NCI-H2227 treated with DMSO at 0.1 percent for 48 hours (cell line): ENCODE measurements around the gene SPATA25.
"Not testable (repeated sequence)": the region's sequence is repeated elsewhere in the genome, so short reads cannot be mapped to it uniquely, and the experiment has no call there.

Experiments used
- DNase-seq: peaks from one replicate; lab custom pipeline; 2025; lab: John Stamatoyannopoulos, UW

The SPATA25 gene

DNA sequence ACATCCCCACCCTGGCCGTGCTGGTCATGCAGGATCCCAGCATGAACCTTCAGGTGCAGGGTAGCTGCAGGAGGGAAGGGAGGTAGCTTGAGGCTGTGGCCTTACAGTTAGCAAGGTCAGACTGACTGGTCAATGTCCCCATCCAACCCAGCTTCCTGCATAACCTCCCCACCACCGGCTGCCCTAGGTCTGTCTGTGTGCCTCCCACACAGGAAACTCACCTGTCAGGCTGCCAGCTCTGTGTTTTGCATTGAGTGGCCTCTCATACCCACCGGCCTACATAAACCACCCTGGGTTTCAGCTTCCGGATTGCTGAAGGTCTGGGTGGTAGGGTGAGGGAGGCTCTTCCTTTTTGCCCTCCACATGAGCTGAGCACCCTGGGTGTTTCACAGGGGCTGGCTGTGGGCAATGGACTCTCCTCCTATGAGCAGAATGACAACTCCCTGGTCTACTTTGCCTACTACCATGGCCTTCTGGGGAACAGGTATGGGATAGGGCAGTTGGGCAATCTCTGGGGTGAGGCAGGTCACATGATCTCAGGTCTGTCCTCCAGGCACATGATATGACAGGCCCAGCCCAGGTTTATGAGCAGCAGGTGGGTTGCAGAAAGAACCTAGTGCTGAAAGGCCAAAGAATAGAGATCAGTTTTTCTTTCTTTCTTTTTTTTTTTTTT lies 5.5 kb upstream of the SPATA25 start:
- DNase-seq, result no peak

DNA sequence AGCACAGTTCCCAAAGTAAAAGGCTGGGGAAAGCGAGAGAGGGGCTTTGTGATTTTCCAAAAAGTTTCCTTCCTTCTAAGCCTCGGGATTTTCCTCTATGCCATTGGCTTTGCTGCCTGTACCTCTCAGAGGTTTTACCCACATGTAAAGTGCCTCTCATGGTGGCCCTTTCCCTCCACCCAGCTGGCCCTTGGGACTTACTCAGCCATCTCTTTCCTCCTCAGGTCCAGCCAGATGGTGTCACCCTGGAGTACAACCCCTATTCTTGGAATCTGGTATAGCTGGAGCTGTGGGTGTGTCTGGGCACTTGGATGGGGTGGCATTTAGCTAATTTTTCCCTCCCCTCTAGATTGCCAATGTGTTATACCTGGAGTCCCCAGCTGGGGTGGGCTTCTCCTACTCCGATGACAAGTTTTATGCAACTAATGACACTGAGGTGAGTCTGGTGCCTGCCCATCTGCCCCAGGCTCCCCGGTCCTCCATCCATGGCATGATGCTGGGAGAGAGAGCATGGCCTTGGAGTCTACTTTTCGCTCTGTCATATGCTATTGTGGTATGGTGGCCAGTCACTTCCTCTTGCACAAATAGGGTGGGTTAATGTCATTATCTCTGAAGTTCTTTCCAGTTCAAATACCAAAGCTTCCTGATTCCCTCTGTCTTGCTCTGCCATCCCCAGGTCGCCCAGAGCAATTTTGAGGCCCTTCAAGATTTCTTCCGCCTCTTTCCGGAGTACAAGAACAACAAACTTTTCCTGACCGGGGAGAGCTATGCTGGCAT lies 4.8 kb upstream of the SPATA25 start:
- no peak for DNase-seq

DNA sequence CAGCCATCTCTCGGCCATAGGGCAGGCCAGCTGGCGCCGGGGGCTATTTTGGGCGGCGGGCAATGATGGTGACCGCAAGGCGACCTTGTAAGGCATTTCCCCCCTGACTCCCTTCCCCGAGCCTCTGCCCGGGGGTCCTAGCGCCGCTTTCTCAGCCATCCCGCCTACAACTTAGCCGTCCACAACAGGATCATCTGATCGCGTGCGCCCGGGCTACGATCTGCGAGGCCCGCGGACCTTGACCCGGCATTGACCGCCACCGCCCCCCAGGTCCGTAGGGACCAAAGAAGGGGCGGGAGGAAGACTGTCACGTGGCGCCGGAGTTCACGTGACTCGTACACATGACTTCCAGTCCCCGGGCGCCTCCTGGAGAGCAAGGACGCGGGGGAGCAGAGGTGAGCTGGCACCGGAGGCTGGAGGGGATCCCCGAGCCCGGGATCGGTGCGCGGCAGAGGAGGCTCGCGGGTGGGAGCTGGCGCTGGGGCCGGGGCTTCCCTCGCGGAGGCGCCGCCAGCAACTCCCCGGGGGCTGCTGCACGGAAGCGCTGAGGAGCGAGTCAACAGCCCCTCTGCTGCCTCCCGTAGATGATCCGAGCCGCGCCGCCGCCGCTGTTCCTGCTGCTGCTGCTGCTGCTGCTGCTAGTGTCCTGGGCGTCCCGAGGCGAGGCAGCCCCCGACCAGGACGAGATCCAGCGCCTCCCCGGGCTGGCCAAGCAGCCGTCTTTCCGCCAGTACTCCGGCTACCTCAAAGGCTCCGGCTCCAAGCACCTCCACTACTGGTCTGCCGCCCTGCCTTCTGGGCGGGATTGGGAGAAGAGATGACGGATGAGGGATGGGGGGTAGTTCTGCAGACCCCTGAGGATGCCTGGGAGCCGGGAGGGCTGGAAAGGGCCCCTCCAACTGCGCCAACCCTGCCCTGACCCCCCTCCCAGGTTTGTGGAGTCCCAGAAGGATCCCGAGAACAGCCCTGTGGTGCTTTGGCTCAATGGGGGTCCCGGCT lies 3.9 kb upstream of the SPATA25 start, which contains the start of the genes CTSA and NEURL2:
Gene CTSA, plus strand, starts transcription at position 351 of the 999 bp plus-strand sequence. Its CDS starts 234 bp downstream, at position 585.
Gene NEURL2, minus strand, starts transcription at position 224 of the 999 bp plus-strand sequence. Its CDS starts 217 bp downstream, at position 7.
- peak; percentile 66 for DNase-seq

DNA sequence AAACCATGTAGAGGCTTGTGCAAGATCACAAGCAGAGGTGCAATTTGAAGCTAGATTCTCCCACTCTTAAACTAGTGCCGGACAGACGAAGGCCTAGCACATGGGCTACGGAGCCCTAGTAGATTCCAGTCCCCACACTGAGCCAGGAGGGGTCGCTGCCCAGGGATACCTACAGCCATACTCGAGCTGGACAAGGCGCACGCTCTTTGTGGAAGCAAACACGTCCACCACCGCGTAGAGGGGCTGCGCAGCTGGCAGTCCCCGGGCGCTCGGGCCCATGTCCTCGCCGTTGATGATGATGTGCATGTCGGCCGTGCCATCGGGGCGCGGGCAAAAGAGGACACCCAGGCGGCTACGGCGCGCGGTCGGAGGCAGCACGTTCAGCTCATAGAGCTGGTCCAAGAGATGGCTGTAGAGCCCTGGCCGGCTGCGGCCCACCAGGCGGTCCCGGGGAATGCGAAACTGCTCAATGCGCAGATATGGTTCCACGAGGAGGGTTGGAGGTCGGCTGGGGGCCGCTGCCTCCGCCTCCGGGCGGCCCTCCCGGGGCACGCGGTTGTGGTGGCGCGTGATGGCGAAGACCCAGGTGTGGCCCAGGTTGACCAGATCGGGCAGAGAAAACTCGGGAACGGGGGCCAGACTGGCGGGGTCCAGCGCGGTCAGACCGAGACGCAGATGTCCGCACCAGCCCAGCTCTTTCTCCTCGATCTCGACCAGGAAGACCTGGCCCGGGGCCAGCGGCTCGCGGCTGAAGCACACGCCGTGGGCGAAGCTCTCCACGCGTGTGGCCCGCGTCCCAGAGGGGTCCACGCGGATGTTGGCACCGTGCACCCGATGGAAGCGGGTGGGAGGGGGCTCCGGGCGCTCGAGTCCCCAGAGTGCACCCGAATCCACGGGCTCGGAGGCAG lies 2.9 kb upstream of the SPATA25 start:
- peak; percentile 60 for DNase-seq

DNA sequence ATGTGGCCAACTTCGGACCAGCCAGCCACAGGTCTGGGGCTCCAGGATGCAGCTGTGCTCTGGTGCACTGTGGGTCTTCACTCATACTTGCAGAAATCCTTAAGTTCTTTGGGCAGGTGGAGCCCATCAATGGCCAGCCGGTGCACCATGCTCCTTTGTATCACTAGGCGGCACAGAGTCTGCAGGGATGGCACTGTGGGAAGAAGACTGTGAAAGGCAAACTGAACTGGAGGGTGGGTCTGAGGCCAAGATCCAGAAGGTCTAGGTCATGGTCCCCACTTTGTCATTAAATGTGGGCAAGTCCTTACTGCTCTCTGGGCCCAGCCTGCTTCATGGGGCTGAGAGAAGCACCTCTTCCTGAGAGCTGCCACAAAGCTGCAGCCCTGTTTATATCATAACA lies 1.3 kb upstream of the SPATA25 start:
- no peak for DNase-seq

DNA sequence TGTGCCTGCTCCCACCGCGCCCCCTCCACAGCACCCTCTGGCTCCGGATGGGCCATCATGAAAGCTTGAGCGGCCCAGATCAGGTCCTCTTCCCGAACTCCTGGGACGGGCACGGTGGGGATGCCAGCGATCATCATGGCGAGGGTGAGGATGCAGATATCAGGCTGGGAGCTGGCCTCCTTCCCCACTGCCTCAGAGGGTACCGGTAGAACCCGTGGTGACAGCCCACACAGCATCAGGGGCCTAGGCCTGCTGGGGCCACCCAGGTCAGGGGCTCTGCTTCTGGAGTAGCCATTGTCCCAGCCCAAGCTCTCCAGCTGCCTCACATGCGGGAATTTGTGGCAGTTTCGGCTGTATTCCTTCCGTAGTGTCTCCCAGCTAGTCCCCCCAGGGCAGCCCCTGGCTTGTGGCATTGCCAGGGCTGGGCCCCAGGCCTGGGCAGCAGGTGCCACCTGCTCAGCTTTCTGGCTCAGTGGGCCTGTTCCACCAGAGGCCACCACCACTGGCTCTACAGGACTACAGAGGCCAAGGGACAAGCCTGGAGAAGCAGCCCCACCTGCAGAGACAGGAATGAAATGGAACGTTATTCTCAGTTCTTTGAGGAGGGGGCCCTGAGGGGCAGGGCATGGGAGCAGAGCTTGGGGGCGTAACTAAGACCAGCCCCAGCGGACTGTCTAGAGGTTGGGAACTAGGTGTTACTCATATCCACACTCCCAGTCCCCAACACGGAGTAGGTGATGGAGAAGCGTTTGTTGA lies 654 bp downstream of the SPATA25 start:
- DNase-seq, result no peak

DNA sequence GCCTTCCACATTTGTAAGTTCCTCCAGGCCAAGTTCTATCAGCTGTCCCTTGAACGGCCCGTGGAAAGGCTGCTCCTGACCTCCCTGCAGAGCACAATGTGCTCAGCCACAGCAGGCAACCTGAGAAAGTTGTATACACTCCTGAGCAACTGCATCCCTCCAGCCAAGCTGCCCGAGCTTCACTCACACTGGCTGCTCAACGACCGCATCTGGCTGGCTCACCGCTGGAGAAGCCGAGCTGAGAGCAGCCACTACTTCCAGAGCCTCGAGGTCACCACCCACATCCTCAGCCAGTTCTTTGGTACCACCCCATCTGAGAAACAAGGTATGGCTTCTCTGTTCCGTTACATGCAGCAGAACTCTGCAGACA lies 4.3 kb downstream of the SPATA25 start:
- no peak for DNase-seq

DNA sequence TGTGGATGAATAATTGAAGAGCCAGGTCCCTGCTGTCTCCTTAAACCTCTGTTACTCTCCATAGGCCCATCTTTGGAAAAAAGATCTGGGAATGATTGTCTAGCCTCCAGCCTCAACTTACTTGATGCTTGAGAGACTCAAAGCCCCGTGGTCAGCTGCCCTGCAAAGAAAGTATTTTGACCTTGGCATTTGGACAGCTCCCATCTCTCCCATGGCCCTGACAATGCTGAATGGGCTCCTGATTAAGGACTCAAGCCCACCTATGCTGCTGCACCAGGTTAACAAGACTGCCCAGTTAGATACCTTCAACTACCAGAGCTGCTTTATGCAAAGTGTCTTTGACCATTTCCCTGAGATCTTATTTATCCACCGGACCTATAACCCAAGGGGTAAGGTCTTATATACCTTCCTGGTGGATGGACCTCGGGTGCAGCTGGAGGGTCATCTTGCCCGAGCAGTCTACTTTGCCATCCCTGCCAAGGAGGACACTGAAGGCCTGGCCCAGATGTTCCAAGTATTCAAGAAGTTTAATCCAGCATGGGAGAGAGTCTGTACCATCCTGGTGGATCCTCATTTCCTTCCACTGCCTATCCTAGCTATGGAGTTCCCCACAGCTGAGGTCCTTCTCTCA lies 4.8 kb downstream of the SPATA25 start:
- DNase-seq, result no peak

DNA sequence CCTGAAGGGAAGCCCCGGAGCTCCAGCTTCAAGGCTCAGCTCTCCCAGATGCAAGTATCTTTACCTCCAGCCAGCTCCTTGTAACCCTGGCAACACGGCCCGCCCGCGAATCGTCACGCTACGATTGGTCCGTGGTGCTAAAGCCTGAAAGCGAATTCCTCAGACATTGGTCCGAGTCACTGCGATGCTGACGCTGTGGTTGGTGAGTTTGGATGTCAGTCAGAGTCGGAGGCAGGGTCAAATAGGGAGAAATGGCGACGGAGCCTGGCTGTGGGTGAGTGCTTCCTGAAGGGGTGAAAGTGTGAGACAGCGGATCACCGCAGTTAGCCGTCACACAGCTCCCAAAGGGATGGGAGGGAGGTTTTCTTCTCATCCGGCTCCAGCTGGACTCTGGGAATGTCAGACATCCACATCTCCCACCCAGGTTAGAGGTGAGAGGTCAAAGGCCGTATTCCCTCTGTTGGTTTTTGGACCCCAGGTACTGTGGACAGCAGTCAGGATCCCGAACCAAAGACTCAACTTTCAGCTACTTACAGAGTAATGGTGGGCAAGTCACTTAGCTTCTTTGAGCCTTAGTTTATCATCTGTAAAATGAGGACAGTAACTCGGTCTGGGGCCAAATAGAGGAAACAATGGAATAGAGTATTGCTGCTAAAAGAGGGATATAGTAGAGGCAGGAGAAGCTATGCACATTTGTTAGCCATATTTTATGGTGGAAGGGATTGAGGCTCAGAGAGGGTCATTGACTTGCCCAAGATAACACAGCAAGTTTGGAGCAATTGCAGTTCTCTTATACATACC lies 6.2 kb downstream of the SPATA25 start, which contains the start of gene ZSWIM1:
Gene ZSWIM1, plus strand, starts transcription at position 240 of the 801 bp plus-strand sequence. CDS start 1,366 bp downstream, outside the sequence.
- DNase-seq, result peak; percentile 97

DNA sequence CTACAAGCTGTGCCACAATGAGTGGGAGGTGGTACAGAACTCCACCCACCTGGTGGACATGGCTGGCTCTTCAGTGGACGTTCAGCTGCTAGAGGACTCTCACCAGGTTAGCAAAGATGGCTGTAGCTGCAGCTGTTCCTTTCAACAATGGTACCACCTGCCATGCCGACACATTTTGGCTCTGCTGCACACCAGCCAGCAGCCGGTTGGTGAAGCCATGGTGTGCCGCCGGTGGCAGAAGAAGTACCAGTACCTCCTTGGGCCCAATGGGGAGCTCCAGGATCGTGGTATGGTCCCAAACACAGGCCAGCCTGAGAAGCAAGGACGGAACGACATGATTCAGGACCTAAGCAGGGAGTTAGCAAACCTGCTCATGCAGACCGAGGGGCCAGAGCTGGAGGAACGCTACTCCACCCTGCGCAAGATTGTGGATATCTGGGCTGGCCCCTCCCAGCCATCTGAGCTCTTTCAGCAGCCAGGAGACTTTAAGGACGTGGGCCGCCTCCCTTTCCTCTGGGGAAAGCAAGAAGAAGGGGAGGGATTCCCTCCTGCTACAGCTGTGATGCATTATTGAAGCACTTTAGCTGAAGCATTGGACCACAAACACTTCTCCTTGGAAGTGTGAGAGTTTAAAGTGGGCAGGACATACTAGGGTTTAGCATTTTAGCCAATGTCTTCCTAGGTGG lies 9.2 kb downstream of the SPATA25 start:
- DNase-seq, result no peak

DNA sequence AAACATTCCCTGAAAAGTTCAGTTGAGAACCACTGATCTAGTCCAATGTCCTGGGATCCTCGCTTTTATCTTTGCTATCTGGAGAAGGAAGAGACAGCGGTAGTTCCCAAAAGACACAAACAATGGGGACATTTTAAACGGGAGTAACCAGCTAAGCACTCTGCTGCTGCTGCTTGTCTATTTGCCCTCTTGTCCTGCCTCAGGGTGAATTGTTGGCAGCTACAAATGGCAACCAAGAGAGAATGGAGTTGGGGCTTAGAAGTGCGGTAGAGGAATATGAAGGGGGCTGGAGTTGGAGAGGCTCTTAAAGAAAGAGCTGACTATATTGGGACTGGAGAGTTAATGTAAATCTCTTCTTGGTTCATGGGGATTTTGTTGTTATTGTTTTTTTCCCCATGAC lies 12.8 kb downstream of the SPATA25 start:
- no peak for DNase-seq

DNA sequence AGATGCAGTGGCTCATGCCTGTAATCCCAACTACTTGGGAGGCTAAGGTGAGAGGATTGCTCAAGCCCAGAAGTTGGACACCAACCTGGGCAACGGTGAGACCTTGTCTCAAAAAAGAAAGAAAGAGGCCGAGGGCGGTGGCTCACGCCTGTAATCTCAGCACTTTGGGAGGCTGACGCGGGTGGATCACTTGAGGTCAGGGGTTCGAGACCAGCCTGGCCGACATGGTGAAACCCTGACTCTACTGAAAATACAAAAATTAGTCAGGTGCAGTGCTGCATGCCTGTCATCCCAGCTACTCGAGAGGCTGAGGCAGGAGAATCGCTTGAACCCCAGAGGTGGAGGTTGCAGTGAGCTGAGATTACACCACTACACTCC lies 13.3 kb downstream of the SPATA25 start:
- DNase-seq, result not testable (repeated sequence)

DNA sequence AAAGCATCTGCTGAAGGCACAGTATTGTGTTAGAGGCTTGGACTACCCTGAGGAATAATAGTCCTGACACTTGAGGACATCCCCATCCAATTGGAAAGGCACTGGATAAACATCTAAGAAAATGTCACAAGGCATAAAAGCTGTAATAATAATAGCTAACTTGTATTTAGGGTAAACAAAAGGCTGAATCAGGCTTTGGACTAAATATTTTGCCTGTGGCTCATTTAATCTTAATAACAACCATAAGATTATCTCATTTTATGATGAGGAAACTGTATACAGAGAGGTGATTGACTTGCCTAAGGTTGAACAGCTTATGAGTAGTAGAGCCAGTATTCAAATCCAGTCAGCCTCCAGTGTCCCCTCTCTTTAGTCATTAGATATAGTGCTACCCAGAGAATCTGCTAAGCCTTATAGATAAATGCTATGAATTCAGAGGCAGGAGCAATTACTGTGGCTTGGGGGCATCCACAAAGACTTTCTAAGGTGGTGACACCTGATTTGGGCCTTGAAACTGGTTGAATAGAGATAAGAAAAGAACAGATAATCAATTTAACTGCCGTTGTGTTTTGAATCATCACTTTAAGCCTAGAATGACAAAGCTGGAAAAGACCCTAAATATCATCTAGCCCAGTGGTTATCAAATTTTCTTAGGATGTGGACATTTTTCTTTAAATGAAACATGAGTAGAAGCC lies 13.9 kb downstream of the SPATA25 start:
- no peak for DNase-seq

DNA sequence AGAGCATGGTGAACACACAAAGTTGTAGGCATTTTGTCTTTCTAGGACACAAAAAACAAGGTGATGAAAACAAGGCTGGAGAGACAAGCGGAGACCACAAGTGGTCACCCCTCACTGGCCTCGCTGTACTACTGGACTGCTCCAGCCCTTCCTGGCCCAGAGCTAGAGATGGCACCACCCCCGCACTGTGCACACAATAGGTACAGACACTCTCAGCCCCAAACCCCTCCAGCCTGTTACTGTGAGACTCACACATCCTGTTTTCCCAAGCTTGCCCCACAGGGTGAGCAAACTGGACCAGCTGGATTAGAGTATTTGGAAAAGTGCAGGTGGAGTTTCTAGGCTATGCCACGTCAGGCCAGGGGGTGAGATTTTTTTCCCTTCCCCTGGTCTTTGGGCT lies 14.8 kb downstream of the SPATA25 start:
- DNase-seq, result no peak

DNA sequence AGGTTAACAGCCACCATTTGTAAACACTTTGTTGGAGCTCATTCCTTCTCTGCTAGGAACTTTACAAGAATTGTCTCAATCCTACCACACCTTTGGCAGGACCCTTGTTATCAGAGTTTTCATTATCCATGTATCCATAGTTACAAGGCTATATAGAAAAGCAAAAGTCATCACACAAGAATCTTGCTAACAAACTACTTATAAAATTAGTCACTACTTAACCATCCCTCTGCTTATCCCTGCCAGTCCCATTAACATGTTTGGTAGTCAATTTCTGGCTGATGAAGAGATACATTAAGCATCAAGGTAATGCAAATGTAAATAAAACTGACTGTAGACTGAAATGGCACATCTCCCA lies 19.6 kb downstream of the SPATA25 start:
- no peak for DNase-seq

DNA sequence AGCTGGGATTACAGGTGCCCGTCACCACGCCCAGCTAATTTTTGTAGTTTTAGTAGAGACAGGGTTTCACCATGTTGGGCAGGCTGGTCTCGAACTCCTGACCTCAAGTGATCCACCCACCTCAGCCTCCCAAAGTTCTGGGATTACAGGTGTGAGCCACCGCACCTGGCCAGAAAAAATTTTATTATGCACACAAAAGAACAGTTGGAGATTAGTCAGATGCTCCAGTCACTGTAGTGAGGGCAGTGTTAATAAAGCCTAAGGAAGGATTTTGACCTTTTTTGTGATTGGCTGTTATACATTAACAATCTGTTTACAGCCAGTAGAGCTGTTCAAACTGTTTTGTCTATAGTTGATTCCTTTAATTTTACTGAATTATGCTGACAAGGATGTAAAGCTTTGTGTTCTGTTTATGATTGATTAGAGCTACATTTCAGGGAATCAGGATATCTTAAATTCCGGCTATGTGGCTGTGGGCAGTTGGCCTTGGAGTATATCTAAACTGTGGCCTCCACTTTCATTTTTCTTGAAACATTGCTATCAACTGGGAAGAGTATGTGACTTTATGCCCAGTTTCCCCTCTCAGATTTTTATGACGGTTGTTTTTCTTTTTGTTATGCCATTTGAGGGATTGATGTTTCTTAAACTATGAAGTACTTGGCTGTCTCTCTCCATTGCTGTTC lies 20.1 kb downstream of the SPATA25 start:
- DNase-seq, result no peak

DNA sequence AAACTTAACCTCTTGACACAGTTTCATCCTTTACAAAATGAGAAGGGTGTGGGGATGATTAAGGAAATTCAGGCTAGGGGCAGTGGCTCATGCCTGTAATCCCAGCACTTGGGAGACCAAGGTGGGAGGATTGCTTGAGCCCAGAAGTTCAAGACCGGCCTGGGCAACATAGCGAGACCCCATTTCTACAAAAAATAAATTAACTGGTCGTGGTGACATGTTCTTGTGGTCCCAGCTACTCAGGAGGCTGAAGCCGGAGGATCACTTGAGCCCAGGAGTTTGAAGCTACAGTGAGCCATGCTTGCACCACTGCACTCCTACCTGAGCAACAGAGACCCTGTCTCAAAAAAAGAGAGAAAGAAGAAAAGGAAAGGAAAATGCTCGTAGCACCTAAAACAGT lies 21.0 kb downstream of the SPATA25 start:
- no peak for DNase-seq
